ENCODE measurements around the gene CRB2.

Gene CRB2

GRCh38 chr9:123402981-123403509 is 47.0 kb downstream of the CRB2 start:
- no peaks in the 10 kb centered on the region for H3K79me1 ChIP-seq (ENCODE audit: low read depth, low read length)
- peak overlapping the region; percentile 33 for H2AK5ac ChIP-seq (ENCODE audit: low read depth, low read length)
- no peak overlapping the region for H3K4ac ChIP-seq (ENCODE audit: low read length)
- H3K27ac ChIP-seq (replicated peaks; ENCODE audit: low read length), result no peak overlapping the region
- no peak overlapping the region for H3K4me2 ChIP-seq (ENCODE audit: insufficient read depth, low read length, poor library complexity, severe bottlenecking)
- no peak overlapping the region for H2AFZ ChIP-seq (ENCODE audit: low read length)
- no CpG with 5 or more reads among the region's 17 CpGs for WGBS, 2 donors (ENCODE audit: extremely low coverage in 2 of 2, insufficient read length in 2 of 2, insufficient replicate concordance in 1 of 2)
- no peaks in the 10 kb centered on the region for H3K9me3 ChIP-seq (replicated peaks in 1 of 2; ENCODE audit: control insufficient read depth in 2 of 2, insufficient read depth in 1 of 2, low read depth in 1 of 2, low read length in 2 of 2)
- H4K91ac ChIP-seq (ENCODE audit: low read depth, low read length, poor library complexity), result no peak overlapping the region
- no peak overlapping the region for H3K4me3 ChIP-seq (ENCODE audit: low read length in 2 of 2)
- H2BK12ac ChIP-seq (ENCODE audit: low read length), result no peak overlapping the region
- H2BK15ac ChIP-seq (ENCODE audit: low read length), result no peak overlapping the region
- H2BK120ac ChIP-seq (ENCODE audit: low read depth, low read length), result no peak overlapping the region
- no peak overlapping the region for H4K8ac ChIP-seq (ENCODE audit: low read depth, low read length)
- no peaks in the 10 kb centered on the region for H3K36me3 ChIP-seq (replicated peaks in 1 of 2; ENCODE audit: control insufficient read depth in 2 of 2, insufficient read depth in 2 of 2, low read length in 2 of 2)
- peaks cover 0 to 2% (median 0%) of the 10 kb centered on the region in 3 experiments for H3K27me3 ChIP-seq (ENCODE audit: control insufficient read depth in 3 of 3, insufficient read depth in 3 of 3, low read depth in 1 of 3, low read length in 3 of 3)
- no peak overlapping the region for H2BK5ac ChIP-seq (ENCODE audit: low read length)
- no peak overlapping the region for H3K14ac ChIP-seq (ENCODE audit: low read length)
- H3K9ac ChIP-seq (ENCODE audit: low read depth, low read length, poor library complexity), result no peak overlapping the region
- H3K18ac ChIP-seq (ENCODE audit: low read length), result peak overlapping the region; percentile 56
- DNase-seq (ENCODE audit: low spot score), result no peak
- H3K4me1 ChIP-seq (ENCODE audit: control insufficient read depth in 2 of 2, insufficient read depth in 1 of 2, low read depth in 1 of 2, low read length in 2 of 2), result peaks cover 24 to 47% of the 10 kb centered on the region in 2 donors
- no peak overlapping the region for H3K23ac ChIP-seq (ENCODE audit: low read depth, low read length, poor library complexity)

- Histone ChIP-seq H3K36me3 (replicated peaks in 1 of 2; ENCODE audit: control insufficient read depth in 2 of 2, insufficient read depth in 2 of 2, low read length in 2 of 2) (no peaks in the 10 kb centered on the region), H3K14ac (ENCODE audit: low read length) (no peak overlapping the region), H3K18ac (ENCODE audit: low read length) (no peak overlapping the region), H3K4me2 (ENCODE audit: insufficient read depth, low read length, poor library complexity, severe bottlenecking) (no peak overlapping the region), H2AK5ac (ENCODE audit: low read depth, low read length) (no peak overlapping the region), H2BK120ac (ENCODE audit: low read depth, low read length) (no peak overlapping the region), H4K8ac (ENCODE audit: low read depth, low read length) (no peak overlapping the region), H3K4ac (ENCODE audit: low read length) (no peak overlapping the region), H3K9me3 (replicated peaks in 1 of 2; ENCODE audit: control insufficient read depth in 2 of 2, insufficient read depth in 1 of 2, low read depth in 1 of 2, low read length in 2 of 2) (no peaks in the 10 kb centered on the region), H4K91ac (ENCODE audit: low read depth, low read length, poor library complexity) (no peak overlapping the region), H3K4me1 (ENCODE audit: control insufficient read depth in 2 of 2, insufficient read depth in 1 of 2, low read depth in 1 of 2, low read length in 2 of 2) (peaks cover 26 to 51% of the 10 kb centered on the region in 2 donors), H3K27ac (replicated peaks; ENCODE audit: low read length) (no peak overlapping the region), H3K27me3 (ENCODE audit: control insufficient read depth in 3 of 3, insufficient read depth in 3 of 3, low read depth in 1 of 3, low read length in 3 of 3) (peaks cover 0 to 2% (median 0%) of the 10 kb centered on the region in 3 experiments), H2BK15ac (ENCODE audit: low read length) (no peak overlapping the region), H2AFZ (ENCODE audit: low read length) (peak overlapping the region; percentile 68), H2BK5ac (ENCODE audit: low read length) (no peak overlapping the region), H3K79me1 (ENCODE audit: low read depth, low read length) (no peaks in the 10 kb centered on the region), H3K4me3 (ENCODE audit: low read length in 2 of 2) (no peak overlapping the region), H3K23ac (ENCODE audit: low read depth, low read length, poor library complexity) (no peak overlapping the region), H3K9ac (ENCODE audit: low read depth, low read length, poor library complexity) (no peak overlapping the region), H2BK12ac (ENCODE audit: low read length) (no peak overlapping the region)
- no CpG with 5 or more reads among the region's 6 CpGs for WGBS, 2 donors (ENCODE audit: extremely low coverage in 2 of 2, insufficient read length in 2 of 2, insufficient replicate concordance in 1 of 2)
- DNase-seq (ENCODE audit: low spot score), result no peak
Measured at GRCh38 chr9:123406016-123406415, 50.0 kb downstream of the CRB2 start.

- no peak overlapping the region for H2AK5ac ChIP-seq (ENCODE audit: low read depth, low read length)
- peak; percentile 60 for DNase-seq (ENCODE audit: low spot score)
- H4K91ac ChIP-seq (ENCODE audit: low read depth, low read length, poor library complexity), result no peak overlapping the region
- H3K18ac ChIP-seq (ENCODE audit: low read length), result no peak overlapping the region
- H3K4me3 ChIP-seq (ENCODE audit: low read length in 2 of 2), result peak overlapping the region in 1 of 2 donors; percentile 19
- H3K4me2 ChIP-seq (ENCODE audit: insufficient read depth, low read length, poor library complexity, severe bottlenecking), result peak overlapping the region; percentile 35
- H3K4me1 ChIP-seq (ENCODE audit: control insufficient read depth in 2 of 2, insufficient read depth in 1 of 2, low read depth in 1 of 2, low read length in 2 of 2), result peaks cover 26 to 48% of the 10 kb centered on the region in 2 donors
- H3K79me1 ChIP-seq (ENCODE audit: low read depth, low read length), result no peaks in the 10 kb centered on the region
- WGBS, 2 donors (ENCODE audit: extremely low coverage in 2 of 2, insufficient read length in 2 of 2, insufficient replicate concordance in 1 of 2), result no CpG with 5 or more reads among the region's 13 CpGs
- no peaks in the 10 kb centered on the region for H3K9me3 ChIP-seq (replicated peaks in 1 of 2; ENCODE audit: control insufficient read depth in 2 of 2, insufficient read depth in 1 of 2, low read depth in 1 of 2, low read length in 2 of 2)
- peaks cover 0 to 2% (median 0%) of the 10 kb centered on the region in 3 experiments for H3K27me3 ChIP-seq (ENCODE audit: control insufficient read depth in 3 of 3, insufficient read depth in 3 of 3, low read depth in 1 of 3, low read length in 3 of 3)
- H3K23ac ChIP-seq (ENCODE audit: low read depth, low read length, poor library complexity), result no peak overlapping the region
- peak overlapping the region; percentile 68 for H2AFZ ChIP-seq (ENCODE audit: low read length)
- no peak overlapping the region for H2BK5ac ChIP-seq (ENCODE audit: low read length)
- H2BK120ac ChIP-seq (ENCODE audit: low read depth, low read length), result no peak overlapping the region
- H3K36me3 ChIP-seq (replicated peaks in 1 of 2; ENCODE audit: control insufficient read depth in 2 of 2, insufficient read depth in 2 of 2, low read length in 2 of 2), result no peaks in the 10 kb centered on the region
- no peak overlapping the region for H3K14ac ChIP-seq (ENCODE audit: low read length)
- no peak overlapping the region for H3K4ac ChIP-seq (ENCODE audit: low read length)
- H4K8ac ChIP-seq (ENCODE audit: low read depth, low read length), result no peak overlapping the region
- H3K9ac ChIP-seq (ENCODE audit: low read depth, low read length, poor library complexity), result no peak overlapping the region
- H2BK12ac ChIP-seq (ENCODE audit: low read length), result no peak overlapping the region
- H3K27ac ChIP-seq (replicated peaks; ENCODE audit: low read length), result no peak overlapping the region
- no peak overlapping the region for H2BK15ac ChIP-seq (ENCODE audit: low read length)
Measured at GRCh38 chr9:123406691-123407216, 50.8 kb downstream of the CRB2 start.

- H3K4me3 ChIP-seq (ENCODE audit: low read length in 2 of 2), result peak overlapping the region in 1 of 2 donors; percentile 56
- H3K27ac ChIP-seq (replicated peaks; ENCODE audit: low read length), result no peak overlapping the region
Measured at GRCh38 chr9:123407217-123407851, 51.3 kb downstream of the CRB2 start.

More at GRCh38 chr9:123407217-123407851, 51.3 kb downstream of the CRB2 start:
- H3K36me3 ChIP-seq (replicated peaks in 1 of 2; ENCODE audit: control insufficient read depth in 2 of 2, insufficient read depth in 2 of 2, low read length in 2 of 2), result no peaks in the 10 kb centered on the region
- H2AK5ac ChIP-seq (ENCODE audit: low read depth, low read length), result peak overlapping the region; percentile 6
- no peak overlapping the region for H4K8ac ChIP-seq (ENCODE audit: low read depth, low read length)
- H3K18ac ChIP-seq (ENCODE audit: low read length), result peak overlapping the region; percentile 54
- H3K4me1 ChIP-seq (ENCODE audit: control insufficient read depth in 2 of 2, insufficient read depth in 1 of 2, low read depth in 1 of 2, low read length in 2 of 2), result peaks cover 25 to 43% of the 10 kb centered on the region in 2 donors
- no peaks in the 10 kb centered on the region for H3K9me3 ChIP-seq (replicated peaks in 1 of 2; ENCODE audit: control insufficient read depth in 2 of 2, insufficient read depth in 1 of 2, low read depth in 1 of 2, low read length in 2 of 2)
- no peak overlapping the region for H3K9ac ChIP-seq (ENCODE audit: low read depth, low read length, poor library complexity)
- no peak overlapping the region for H3K23ac ChIP-seq (ENCODE audit: low read depth, low read length, poor library complexity)
- H3K4ac ChIP-seq (ENCODE audit: low read length), result no peak overlapping the region
- no peaks in the 10 kb centered on the region for H3K79me1 ChIP-seq (ENCODE audit: low read depth, low read length)
- no peak overlapping the region for H3K4me2 ChIP-seq (ENCODE audit: insufficient read depth, low read length, poor library complexity, severe bottlenecking)
- H3K14ac ChIP-seq (ENCODE audit: low read length), result peak overlapping the region; percentile 78
- no CpG with 5 or more reads among the region's 20 CpGs for WGBS, 2 donors (ENCODE audit: extremely low coverage in 2 of 2, insufficient read length in 2 of 2, insufficient replicate concordance in 1 of 2)
- H4K91ac ChIP-seq (ENCODE audit: low read depth, low read length, poor library complexity), result no peak overlapping the region
- H2BK5ac ChIP-seq (ENCODE audit: low read length), result no peak overlapping the region
- H2BK12ac ChIP-seq (ENCODE audit: low read length), result no peak overlapping the region
- no peak for DNase-seq (ENCODE audit: low spot score)
- no peak overlapping the region for H2BK120ac ChIP-seq (ENCODE audit: low read depth, low read length)
- H3K27me3 ChIP-seq (ENCODE audit: control insufficient read depth in 3 of 3, insufficient read depth in 3 of 3, low read depth in 1 of 3, low read length in 3 of 3), result peaks cover 0 to 2% (median 0%) of the 10 kb centered on the region in 3 experiments
- H2BK15ac ChIP-seq (ENCODE audit: low read length), result no peak overlapping the region
- peak overlapping the region; percentile 68 for H2AFZ ChIP-seq (ENCODE audit: low read length)

All from neuronal stem cell (in vitro differentiated cells).